Neural cell (in vitro differentiated cells): Measurements from ENCODE around the gene ASPSCR1. TPM values are rescaled to one million over a fixed set of nuclear protein-coding genes. Genes with fewer than 3 reads are reported as not detected.

Source experiments
- H2AFZ ChIP-seq: fragments of 200-600, 300-800 bp; sonication (generic), shearing (Covaris generic); 2 replicates; pipeline ENCODE4 v1.6.0; 2014; ENCODE audit warnings: low read depth, mild to moderate bottlenecking, antibody characterized with exemption, low read length, moderate library complexity
- H3F3A ChIP-seq: fragments of 200-600 bp; shearing (Covaris generic); 2 replicates; pipeline ENCODE4 v1.6.1; 2016; ENCODE audit warnings: mild to moderate bottlenecking, moderate library complexity, mixed read lengths, antibody characterized with exemption, low read length; ENCODE audit not compliant: insufficient read depth, poor library complexity, severe bottlenecking
- H3K27ac ChIP-seq: fragments of 200-600, 300-800 bp; sonication (generic), shearing (Covaris generic); 2 replicates; pipeline ENCODE4 v1.5.1; 2014; ENCODE audit warnings: mild to moderate bottlenecking, low read length, moderate library complexity
- H3K27me3 ChIP-seq: fragments of 300-800, 200-600 bp; sonication (generic), shearing (Covaris generic); 2 replicates; pipeline ENCODE4 v1.6.0; 2014; ENCODE audit warnings: mild to moderate bottlenecking, low read depth, low read length, moderate library complexity; ENCODE audit not compliant: insufficient read depth
- H3K36me3 ChIP-seq: fragments of 300-800, 200-600 bp; sonication (generic), shearing (Covaris generic); 2 replicates; pipeline ENCODE4 v1.5.1; 2014; ENCODE audit warnings: mild to moderate bottlenecking, antibody characterized with exemption, low read length, moderate library complexity; ENCODE audit not compliant: insufficient read depth
- H3K4me2 ChIP-seq: fragments of 300-800, 200-600 bp; sonication (generic), shearing (Covaris generic); 2 replicates; pipeline ENCODE4 v1.6.0; 2014; ENCODE audit warnings: mild to moderate bottlenecking, low read length
- H3K4me3 ChIP-seq: fragments of 300-800, 200-600 bp; sonication (generic), shearing (Covaris generic); 2 replicates; pipeline ENCODE4 v1.5.1; 2014; ENCODE audit warnings: mild to moderate bottlenecking, low read length, moderate library complexity
- H3K79me2 ChIP-seq: fragments of 200-600 bp; shearing (Covaris generic); replicated peaks from 2 replicates; pipeline ENCODE4 v1.6.0; 2014; ENCODE audit warnings: mild to moderate bottlenecking, low read length, moderate library complexity; ENCODE audit not compliant: insufficient read depth
- H3K9ac ChIP-seq: fragments of 300-800, 200-600 bp; sonication (generic), shearing (Covaris generic); 2 replicates; pipeline ENCODE4 v1.6.1; 2016; ENCODE audit warnings: mild to moderate bottlenecking, low read length, mixed read lengths
- H3K9me2 ChIP-seq: fragments of 200-600 bp; shearing (Covaris generic); 2 replicates; pipeline ENCODE4 v1.6.1; 2016; ENCODE audit warnings: mild to moderate bottlenecking, low read length, mixed read lengths; ENCODE audit not compliant: insufficient read depth
- H3K9me3 ChIP-seq: fragments of 200-600, 300-800 bp; sonication (generic), shearing (Covaris generic); 2 replicates; pipeline ENCODE4 v1.6.1; 2016; ENCODE audit warnings: mild to moderate bottlenecking, mixed run types, low read length, moderate library complexity, mixed read lengths
- H4K20me1 ChIP-seq: fragments of 200-600 bp; shearing (Covaris generic); 2 replicates; pipeline ENCODE4 v1.6.1; 2016; ENCODE audit warnings: mild to moderate bottlenecking, mixed run types; ENCODE audit not compliant: insufficient read depth
- EP300 ChIP-seq: fragments of 450-650 bp; conservative IDR thresholded peaks from 2 replicates; pipeline ENCODE4 v1.6.1; 2014; ENCODE audit warnings: antibody characterized with exemption, mild to moderate bottlenecking, moderate library complexity; ENCODE audit not compliant: poor library complexity, severe bottlenecking
- EZH2 ChIP-seq: fragments of 200-600, 300-800 bp; shearing (Covaris generic), sonication (generic); IDR thresholded peaks from 2 replicates; pipeline ENCODE4 v1.6.1; 2014; ENCODE audit warnings: antibody characterized with exemption, low read length, borderline replicate concordance, mild to moderate bottlenecking; ENCODE audit not compliant: insufficient read depth, poor library complexity, severe bottlenecking
- MXI1 ChIP-seq: fragments of 450-650 bp; conservative IDR thresholded peaks from 2 replicates; pipeline ENCODE4 v1.6.1; 2014; ENCODE audit warnings: antibody characterized with exemption, mild to moderate bottlenecking; ENCODE audit not compliant: poor library complexity, severe bottlenecking
- POLR2AphosphoS5 ChIP-seq: IDR thresholded peaks from 2 replicates; pipeline ENCODE4 v1.6.1; 2012
- RAD21 ChIP-seq: fragments of 450-650 bp; conservative IDR thresholded peaks from 2 replicates; pipeline ENCODE4 v1.6.1; 2014; ENCODE audit warnings: antibody characterized with exemption, mild to moderate bottlenecking, moderate library complexity
- SMC3 ChIP-seq: fragments of 450-650 bp; conservative IDR thresholded peaks from 2 replicates; pipeline ENCODE4 v1.6.1; 2014; ENCODE audit warnings: antibody characterized with exemption, mild to moderate bottlenecking, moderate library complexity; ENCODE audit not compliant: poor library complexity
- TAF1 ChIP-seq: IDR thresholded peaks from 2 replicates; pipeline ENCODE4 v1.6.1; 2012; ENCODE audit warnings: low read depth
- polyA plus RNA-seq: library from polyadenylated mRNA; depleted of rRNA; stranded (reverse); fragments of >200 nt; gene quantifications from 2 replicates; pipeline ENCODE4 v1.2.3, GENCODE V29; 2014
- TF ChIP-seq, protein P1 (sequence below): fragments of 450-650 bp; IDR thresholded peaks from 2 replicates; pipeline ENCODE4 v1.5.1; 2014; ENCODE audit warnings: antibody characterized with exemption, mild to moderate bottlenecking, moderate library complexity; ENCODE audit not compliant: poor library complexity, severe bottlenecking
- TF ChIP-seq, protein P2 (sequence below): IDR thresholded peaks from 2 replicates; pipeline ENCODE4 v1.6.1; 2012; ENCODE audit warnings: borderline replicate concordance

ASPSCR1 gene
- polyA plus RNA-seq, 1 donor from 2014 or later, result 28.0 TPM

DNA sequence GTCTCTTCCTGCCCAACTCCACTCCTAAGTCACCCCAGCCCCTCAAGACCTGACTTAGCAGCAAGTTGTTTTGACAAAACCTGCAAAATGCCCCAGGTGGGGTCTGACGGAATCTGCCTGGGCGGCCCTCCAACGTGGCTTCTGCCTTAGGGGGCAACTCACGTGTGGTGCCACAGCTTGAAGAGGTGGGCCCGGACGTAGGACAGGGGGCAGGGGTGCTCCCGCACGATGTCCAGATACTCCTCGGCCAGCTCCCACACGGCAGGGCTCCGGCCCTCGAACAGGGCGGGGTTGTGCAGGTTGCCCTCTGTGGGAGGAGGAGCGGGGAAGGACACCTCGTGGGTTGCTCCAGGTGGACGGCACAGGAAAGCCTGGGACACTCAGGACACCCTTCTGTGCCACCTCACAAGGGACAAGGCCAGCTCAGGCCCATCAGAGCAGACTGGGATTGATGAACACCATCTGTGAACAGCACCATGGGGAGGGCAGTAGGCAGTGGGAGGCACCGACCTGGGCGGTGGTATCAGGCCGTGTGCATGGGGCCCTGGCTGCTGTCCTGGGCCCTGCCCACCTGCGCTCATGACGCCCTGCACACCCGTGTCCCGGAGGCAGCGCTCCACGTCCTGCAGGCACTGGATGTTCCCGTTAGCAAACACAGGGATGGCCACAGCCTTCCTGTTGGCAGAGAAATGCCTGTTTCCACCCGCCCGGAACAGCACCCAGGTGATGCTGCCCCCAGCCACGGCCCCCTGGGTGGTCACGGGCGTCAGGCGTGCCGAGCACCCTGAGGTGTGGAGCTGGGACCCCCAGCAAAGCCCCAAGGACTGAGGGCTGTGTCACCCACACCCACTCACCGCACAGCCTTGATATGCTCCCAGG lies 83.9 kb downstream of the ASPSCR1 start:
- Histone ChIP-seq H3K4me3 (no peak overlapping the region), H3K9me2 (no peaks in the 10 kb centered on the region), H3K9me3 (no peaks in the 10 kb centered on the region), H3K4me2 (no peak overlapping the region), H3K79me2 (no peaks in the 10 kb centered on the region), H3K27me3 (no peaks in the 10 kb centered on the region), H3K9ac (no peak overlapping the region), H3K36me3 (no peaks in the 10 kb centered on the region), H3F3A (no peaks in the 10 kb centered on the region), H4K20me1 (no peaks in the 10 kb centered on the region), H2AFZ (no peak overlapping the region), H3K27ac (no peak overlapping the region)
- TF ChIP-seq SMC3 (no peak), POLR2AphosphoS5 (peak; percentile 6)
- TF ChIP-seq, protein P1, sequence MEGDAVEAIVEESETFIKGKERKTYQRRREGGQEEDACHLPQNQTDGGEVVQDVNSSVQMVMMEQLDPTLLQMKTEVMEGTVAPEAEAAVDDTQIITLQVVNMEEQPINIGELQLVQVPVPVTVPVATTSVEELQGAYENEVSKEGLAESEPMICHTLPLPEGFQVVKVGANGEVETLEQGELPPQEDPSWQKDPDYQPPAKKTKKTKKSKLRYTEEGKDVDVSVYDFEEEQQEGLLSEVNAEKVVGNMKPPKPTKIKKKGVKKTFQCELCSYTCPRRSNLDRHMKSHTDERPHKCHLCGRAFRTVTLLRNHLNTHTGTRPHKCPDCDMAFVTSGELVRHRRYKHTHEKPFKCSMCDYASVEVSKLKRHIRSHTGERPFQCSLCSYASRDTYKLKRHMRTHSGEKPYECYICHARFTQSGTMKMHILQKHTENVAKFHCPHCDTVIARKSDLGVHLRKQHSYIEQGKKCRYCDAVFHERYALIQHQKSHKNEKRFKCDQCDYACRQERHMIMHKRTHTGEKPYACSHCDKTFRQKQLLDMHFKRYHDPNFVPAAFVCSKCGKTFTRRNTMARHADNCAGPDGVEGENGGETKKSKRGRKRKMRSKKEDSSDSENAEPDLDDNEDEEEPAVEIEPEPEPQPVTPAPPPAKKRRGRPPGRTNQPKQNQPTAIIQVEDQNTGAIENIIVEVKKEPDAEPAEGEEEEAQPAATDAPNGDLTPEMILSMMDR, result no peak

DNA sequence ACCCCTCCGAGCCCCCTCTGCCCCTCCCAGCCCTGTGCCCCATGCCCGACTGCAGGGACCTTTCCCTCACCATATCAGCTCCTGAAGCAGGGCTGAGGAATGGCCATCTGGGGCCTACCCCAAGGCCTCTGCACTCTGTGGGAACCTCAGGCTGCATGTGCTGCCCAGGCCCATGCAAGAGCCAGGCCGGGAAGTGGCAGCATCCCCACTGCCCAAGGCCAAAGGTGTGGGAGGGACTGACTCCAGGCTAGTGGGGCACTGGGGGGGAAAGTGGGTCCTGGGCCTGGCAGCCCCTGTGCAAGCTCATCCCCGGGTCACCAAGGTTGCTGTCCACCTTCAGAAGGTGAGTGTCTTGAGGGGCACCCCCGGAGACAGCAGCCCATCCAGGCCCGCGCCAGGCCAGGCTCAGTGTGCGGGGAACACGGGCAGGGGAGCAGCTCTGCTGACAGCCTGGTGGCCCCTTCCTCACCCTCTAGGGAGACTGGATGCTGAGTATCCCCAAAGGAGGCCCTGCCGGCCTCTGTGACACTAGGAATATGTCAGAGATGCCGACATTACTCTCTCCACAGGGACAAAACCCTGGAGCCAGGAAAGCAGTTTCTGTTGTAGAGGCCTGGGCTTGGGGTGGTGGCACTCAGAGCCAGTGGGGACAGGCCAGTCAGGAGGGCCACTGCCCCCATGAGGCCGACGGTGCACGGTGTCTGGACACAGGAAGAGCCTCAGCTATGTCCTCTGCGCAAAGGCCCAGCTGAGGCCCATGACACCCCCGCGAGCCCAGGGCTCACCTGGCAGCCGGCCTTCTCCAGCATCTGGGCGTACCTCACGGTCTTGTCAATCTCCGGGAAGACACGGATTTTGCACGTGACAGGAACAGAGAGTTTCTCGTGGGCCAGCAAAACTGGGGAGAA lies 84.9 kb downstream of the ASPSCR1 start:
- Histone ChIP-seq H3K9ac (no peak overlapping the region), H3K4me3 (no peak overlapping the region), H2AFZ (no peak overlapping the region), H3K36me3 (no peaks in the 10 kb centered on the region), H3K9me2 (no peaks in the 10 kb centered on the region), H4K20me1 (no peaks in the 10 kb centered on the region), H3K27ac (no peak overlapping the region), H3F3A (no peaks in the 10 kb centered on the region), H3K27me3 (no peaks in the 10 kb centered on the region), H3K9me3 (no peaks in the 10 kb centered on the region), H3K79me2 (no peaks in the 10 kb centered on the region), H3K4me2 (no peak overlapping the region)
- TF ChIP-seq EP300 (no peak), EZH2 (no peak), POLR2AphosphoS5 (no peak), RAD21 (no peak), SMC3 (no peak), MXI1 (no peak), TAF1 (no peak)
- TF ChIP-seq, protein P2, sequence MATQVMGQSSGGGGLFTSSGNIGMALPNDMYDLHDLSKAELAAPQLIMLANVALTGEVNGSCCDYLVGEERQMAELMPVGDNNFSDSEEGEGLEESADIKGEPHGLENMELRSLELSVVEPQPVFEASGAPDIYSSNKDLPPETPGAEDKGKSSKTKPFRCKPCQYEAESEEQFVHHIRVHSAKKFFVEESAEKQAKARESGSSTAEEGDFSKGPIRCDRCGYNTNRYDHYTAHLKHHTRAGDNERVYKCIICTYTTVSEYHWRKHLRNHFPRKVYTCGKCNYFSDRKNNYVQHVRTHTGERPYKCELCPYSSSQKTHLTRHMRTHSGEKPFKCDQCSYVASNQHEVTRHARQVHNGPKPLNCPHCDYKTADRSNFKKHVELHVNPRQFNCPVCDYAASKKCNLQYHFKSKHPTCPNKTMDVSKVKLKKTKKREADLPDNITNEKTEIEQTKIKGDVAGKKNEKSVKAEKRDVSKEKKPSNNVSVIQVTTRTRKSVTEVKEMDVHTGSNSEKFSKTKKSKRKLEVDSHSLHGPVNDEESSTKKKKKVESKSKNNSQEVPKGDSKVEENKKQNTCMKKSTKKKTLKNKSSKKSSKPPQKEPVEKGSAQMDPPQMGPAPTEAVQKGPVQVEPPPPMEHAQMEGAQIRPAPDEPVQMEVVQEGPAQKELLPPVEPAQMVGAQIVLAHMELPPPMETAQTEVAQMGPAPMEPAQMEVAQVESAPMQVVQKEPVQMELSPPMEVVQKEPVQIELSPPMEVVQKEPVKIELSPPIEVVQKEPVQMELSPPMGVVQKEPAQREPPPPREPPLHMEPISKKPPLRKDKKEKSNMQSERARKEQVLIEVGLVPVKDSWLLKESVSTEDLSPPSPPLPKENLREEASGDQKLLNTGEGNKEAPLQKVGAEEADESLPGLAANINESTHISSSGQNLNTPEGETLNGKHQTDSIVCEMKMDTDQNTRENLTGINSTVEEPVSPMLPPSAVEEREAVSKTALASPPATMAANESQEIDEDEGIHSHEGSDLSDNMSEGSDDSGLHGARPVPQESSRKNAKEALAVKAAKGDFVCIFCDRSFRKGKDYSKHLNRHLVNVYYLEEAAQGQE, result no peak
- TF ChIP-seq, protein P1, result no peak
